ENCODE data around the gene PRRG3. TPM values are rescaled to one million over a fixed set of nuclear protein-coding genes. Genes with fewer than 3 reads are reported as not detected.

Gene PRRG3
- total and polyA plus RNA-seq, 9 donors: 0.34 to 9.2 (median 2.7) TPM

GRCh38 chrX:151738751-151739150 is 43.5 kb downstream of the PRRG3 start:
- H3K4me3 ChIP-seq: no peak overlapping the region
- 68 to 80% (median 69%) methylated on average over 7 of the region's 7 CpGs for WGBS, 3 donors
- no peaks in the 10 kb centered on the region for H3K27me3 ChIP-seq
- TF ChIP-seq EP300 (IDR thresholded peaks at IDR 0.05): no peak
- no peak for TF ChIP-seq POLR2A (IDR thresholded peaks at IDR 0.05)
- no peak for TF ChIP-seq CTCF (IDR thresholded peaks at IDR 0.05)
- no peak overlapping the region for H3K27ac ChIP-seq
- peak in 1 of 5 donors; percentile 10 for DNase-seq
- H3K9me3 ChIP-seq: no peaks in the 10 kb centered on the region
- intact Hi-C loops (cut with DNase I): no loop called here
- H3K4me1 ChIP-seq (ENCODE audit: insufficient read depth): no peaks in the 10 kb centered on the region
- H3K36me3 ChIP-seq: no peaks in the 10 kb centered on the region

DNA sequence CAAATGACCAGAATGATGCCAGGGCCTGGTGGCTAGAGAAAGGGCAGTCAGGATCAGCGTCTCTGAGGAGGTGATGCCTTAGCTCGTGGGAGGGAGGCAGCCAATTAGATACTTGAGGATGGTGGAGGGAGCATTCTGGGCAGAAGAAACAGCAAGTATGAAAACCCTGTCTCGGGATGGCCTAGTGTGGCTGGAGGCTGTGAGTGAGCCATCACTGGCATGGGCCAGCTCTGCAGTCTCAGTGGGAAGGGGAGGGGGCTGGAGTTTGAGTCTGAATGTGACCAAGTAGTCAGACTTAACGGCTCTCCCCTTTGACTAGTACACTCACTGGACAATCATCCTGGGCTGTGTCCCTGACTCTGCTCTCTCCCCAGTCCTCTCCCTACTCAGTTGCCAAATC is 46.3 kb downstream of the PRRG3 start:
- intact Hi-C loops (cut with DNase I): no loop called here
- no peak for TF ChIP-seq CTCF (IDR thresholded peaks at IDR 0.05)
- no peak for TF ChIP-seq EP300 (IDR thresholded peaks at IDR 0.05)
- no peak for TF ChIP-seq POLR2A (IDR thresholded peaks at IDR 0.05)
- Histone ChIP-seq H3K9me3 (no peaks in the 10 kb centered on the region), H3K27me3 (no peaks in the 10 kb centered on the region), H3K4me3 (no peak overlapping the region), H3K36me3 (no peaks in the 10 kb centered on the region), H3K4me1 (ENCODE audit: insufficient read depth) (no peaks in the 10 kb centered on the region), H3K27ac (no peak overlapping the region)
- WGBS, 3 donors: 53 to 69% (median 63%) methylated on average over 4 of the region's 4 CpGs
- DNase-seq: no peak

DNA sequence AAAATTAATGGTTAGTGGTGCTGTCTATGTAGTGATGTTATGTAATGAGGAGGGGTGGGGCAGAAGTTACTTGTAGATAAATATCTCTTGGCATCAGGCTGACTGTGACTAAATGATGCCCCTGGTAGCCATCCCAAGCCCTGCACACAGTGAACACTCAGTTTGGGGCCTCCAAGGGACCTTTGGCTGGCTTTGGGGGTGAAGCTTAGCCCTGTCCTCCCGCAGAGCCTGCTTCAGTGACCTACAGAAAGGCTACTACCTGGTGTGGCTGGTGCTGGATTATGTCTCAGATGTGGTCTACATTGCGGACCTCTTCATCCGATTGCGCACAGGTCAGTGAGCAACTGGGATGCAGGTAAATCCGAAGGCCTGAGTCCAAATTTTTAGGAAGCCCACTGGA is 47.1 kb downstream of the PRRG3 start:
- Histone ChIP-seq H3K4me1 (ENCODE audit: insufficient read depth) (no peaks in the 10 kb centered on the region), H3K27ac (no peak overlapping the region), H3K4me3 (no peak overlapping the region), H3K27me3 (no peaks in the 10 kb centered on the region), H3K9me3 (no peaks in the 10 kb centered on the region), H3K36me3 (no peaks in the 10 kb centered on the region)
- intact Hi-C loops (cut with DNase I): no loop called here
- DNase-seq: peak in 1 of 5 donors; percentile 0
- WGBS, 3 donors: 79 to 92% (median 83%) methylated on average over 5 of the region's 5 CpGs
- TF ChIP-seq CTCF (IDR thresholded peaks at IDR 0.05): no peak
- TF ChIP-seq EP300 (IDR thresholded peaks at IDR 0.05): no peak
- no peak for TF ChIP-seq POLR2A (IDR thresholded peaks at IDR 0.05)

DNA sequence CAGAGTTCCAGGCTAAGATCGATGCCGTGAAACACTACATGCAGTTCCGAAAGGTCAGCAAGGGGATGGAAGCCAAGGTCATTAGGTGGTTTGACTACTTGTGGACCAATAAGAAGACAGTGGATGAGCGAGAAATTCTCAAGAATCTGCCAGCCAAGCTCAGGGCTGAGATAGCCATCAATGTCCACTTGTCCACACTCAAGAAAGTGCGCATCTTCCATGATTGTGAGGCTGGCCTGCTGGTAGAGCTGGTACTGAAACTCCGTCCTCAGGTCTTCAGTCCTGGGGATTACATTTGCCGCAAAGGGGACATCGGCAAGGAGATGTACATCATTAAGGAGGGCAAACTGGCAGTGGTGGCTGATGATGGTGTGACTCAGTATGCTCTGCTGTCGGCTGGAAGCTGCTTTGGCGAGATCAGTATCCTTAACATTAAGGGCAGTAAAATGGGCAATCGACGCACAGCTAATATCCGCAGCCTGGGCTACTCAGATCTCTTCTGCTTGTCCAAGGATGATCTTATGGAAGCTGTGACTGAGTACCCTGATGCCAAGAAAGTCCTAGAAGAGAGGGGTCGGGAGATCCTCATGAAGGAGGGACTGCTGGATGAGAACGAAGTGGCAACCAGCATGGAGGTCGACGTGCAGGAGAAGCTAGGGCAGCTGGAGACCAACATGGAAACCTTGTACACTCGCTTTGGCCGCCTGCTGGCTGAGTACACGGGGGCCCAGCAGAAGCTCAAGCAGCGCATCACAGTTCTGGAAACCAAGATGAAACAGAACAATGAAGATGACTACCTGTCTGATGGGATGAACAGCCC is 48.6 kb downstream of the PRRG3 start:
- WGBS, 3 donors: 87 to 91% (median 90%) methylated on average over 21 of the region's 21 CpGs
- H3K36me3 ChIP-seq: no peaks in the 10 kb centered on the region
- no peak for TF ChIP-seq EP300 (IDR thresholded peaks at IDR 0.05)
- no peak for TF ChIP-seq POLR2A (IDR thresholded peaks at IDR 0.05)
- TF ChIP-seq CTCF (IDR thresholded peaks at IDR 0.05): no peak
- no peaks in the 10 kb centered on the region for H3K9me3 ChIP-seq
- no peak overlapping the region for H3K27ac ChIP-seq
- no peaks in the 10 kb centered on the region for H3K27me3 ChIP-seq
- intact Hi-C loops (cut with DNase I): no loop called here
- no peak overlapping the region for H3K4me3 ChIP-seq
- H3K4me1 ChIP-seq (ENCODE audit: insufficient read depth): no peaks in the 10 kb centered on the region
- no peak for DNase-seq

All from ovary (tissue), 9 donors.